KBM-7 (cell line): ENCODE measurements around the gene TBX19.
A peak's percentile ranks its signal among the peaks of the same experiment; 100 is the strongest.

Experiments used
- DNase-seq: peaks from one replicate; pipeline ENCODE4 v3.0.0-alpha.2; 2015
- in situ Hi-C: fragments of 300-500 bp; cut with MboI; formaldehyde crosslinking; loops from 2 replicates; pipeline ENCODE4 v1.14.3; 2020; ENCODE audit warnings: low sequenced_read_pairs, low pct_unique_long_range_greater_than_20kb, mixed read lengths

TBX19 gene

DNA sequence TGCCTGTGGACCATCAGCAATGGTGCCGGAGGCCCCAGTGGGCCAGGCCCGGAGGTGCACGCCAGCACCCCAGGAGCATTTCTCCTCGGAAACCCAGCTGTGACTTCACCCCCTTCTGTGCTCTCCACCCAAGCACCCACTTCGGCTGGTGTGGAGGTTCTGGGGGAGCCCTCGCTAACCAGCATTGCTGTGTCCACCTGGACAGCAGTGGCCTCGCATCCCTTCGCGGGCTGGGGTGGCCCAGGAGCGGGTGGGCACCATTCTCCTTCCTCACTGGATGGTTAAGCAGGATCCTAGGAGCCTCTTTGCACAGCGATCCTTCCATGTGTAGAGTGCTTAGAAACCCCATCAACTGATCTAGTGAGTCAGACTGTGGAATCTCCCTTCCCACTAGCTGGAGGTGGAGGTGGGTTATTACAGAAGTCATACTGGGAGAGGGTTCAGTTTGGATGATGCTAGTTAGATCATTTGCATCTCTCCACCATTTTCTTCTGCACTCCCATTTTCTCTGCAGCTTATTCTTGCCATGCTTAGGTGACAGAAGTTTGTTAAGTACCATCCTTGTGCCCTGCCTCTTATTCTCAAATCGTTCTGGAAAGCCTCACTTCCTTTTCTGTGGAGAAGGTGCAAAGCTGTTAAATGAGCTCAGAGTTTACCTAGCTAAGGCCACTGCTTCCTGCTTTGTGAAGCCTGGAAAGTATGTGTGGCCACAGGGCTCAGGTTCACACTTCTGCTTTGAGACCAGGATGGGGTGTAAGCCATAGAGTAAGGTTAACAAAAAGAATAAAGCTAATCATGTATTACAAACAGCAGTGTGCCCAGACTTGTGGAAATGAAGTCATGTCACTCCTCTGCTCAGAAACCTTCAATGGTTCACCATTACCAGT is 32.3 kb downstream of the TBX19 start:
- in situ Hi-C loops: no loop called here
- DNase-seq: peak; percentile 24

DNA sequence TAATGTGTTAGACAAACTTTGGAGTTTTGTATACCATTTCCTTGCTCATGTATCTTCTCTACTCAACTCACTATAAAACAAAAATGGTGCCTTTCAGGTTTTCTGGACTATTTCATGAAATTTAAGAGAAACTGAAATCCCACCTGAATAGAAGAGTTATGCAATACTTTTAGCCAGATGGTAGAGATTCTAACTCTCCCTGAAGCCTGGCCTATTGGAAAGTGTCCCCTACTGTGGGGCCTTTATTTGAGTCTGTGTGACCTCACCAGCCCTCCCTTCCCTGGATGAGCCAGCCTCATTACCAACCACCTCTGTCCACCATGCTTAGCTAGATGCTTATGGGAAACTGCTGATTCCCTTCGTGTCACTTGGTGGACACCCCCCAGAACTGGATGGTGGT is 35.5 kb downstream of the TBX19 start:
- in situ Hi-C loops: no loop called here
- no peak for DNase-seq

DNA sequence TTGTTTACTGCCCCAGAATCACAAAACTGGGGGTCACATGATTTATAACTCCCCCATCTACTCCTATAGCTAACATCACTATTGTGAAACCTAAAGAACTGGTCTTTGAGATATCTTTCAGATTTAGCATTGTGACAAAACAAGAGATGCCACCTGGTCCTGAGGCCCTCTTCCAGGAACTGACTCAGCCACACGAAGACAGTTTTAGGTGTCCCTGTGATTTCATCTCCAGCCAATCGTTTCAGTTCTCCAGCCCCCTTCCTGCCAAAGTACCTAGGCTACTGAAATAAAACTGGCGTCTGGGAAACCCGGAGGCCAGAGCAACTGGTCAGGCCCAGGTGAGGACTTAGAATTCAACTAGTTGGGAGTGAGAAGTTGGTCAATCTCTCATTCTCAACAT is 36.6 kb downstream of the TBX19 start:
- DNase-seq: no peak
- in situ Hi-C loops: no loop called here

DNA sequence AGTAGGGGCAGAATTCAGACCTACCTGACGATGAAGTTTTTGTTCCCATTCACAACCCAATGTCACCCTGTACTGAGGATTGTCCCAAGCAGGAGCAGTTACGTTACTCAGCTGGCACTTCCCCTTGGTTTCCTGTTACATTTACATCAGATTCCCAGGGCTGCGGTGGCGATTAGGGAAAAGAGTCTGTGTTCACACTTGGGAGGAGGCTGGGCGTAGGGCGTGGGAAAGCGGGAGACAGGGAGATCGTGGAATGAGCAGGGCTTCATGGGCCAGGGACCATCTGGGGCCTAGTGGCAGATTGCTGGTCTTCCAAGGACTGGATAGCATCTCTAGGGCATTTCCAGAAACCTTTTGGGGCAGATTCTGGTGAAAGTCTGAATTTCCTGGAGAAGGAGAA is 39.0 kb downstream of the TBX19 start:
- DNase-seq: no peak
- in situ Hi-C loops: no loop called here

DNA sequence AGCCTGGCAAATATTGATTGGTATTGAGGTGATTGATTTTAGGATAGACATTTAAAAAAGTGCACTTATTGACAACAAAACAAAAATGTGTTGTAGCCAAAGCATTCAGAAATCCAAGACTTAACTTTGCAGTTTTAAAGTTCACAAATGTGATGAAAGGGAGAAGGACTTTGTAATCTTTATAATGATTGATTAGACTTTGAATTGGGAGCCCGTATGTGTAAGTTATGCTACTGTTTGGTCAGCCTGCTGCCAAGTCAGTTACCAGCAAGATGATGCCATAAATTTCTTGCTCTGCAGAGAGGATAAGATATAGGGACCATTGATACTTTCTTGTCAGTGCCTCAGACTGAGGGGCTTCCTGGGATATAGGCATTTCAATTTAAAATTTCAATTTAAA is 39.5 kb downstream of the TBX19 start:
- in situ Hi-C loops: no loop called here
- DNase-seq: no peak

DNA sequence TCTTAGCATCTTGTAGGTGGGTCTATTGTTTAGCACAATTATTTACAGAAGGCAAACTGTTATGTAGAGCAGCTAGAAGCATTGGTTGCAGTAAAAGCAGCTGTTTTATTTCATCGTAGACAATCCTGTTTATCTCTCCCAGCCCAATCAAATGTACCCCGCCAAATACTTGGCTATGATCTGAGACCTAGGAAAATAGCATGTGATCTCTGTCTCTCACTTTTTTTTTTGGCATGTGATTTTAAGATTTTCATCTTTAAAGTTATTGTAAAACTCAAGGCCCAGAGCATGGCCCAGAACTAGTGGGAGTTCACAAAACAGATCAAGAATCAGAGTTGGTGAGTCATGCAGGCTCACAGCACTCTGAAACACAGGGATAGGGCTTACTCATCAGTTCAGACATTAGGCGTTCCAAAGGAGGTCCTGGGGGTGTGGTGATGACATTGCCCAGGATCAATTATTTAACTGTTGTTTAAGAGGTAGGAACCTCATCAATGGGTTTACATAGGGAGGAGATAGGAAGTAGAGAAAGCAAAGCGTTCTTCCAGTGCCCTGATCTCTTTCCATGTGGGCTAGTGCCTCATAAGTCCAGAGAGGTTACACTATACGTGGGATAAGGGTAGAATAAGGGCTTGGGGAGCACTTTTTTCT is 40.2 kb downstream of the TBX19 start:
- in situ Hi-C loops: no loop called here
- no peak for DNase-seq

DNA sequence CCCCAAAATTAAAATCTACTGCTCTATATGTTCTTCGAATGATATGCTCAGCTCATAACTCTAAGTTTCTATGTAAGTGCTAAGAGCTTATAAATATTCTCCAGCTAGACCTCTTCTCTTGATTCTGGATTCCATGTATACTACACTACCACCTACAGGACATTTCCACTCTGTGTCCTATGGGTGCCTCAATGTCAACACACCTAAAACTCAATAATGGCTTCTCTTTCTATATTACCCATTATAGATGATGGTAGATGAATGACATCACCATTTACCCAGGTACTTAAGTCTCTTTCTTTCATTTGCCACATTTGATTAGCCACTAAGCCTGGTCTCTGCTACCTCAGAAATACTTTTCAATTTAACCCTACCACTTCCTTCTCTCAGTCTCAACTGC is 41.3 kb downstream of the TBX19 start:
- peak; percentile 31 for DNase-seq

DNA sequence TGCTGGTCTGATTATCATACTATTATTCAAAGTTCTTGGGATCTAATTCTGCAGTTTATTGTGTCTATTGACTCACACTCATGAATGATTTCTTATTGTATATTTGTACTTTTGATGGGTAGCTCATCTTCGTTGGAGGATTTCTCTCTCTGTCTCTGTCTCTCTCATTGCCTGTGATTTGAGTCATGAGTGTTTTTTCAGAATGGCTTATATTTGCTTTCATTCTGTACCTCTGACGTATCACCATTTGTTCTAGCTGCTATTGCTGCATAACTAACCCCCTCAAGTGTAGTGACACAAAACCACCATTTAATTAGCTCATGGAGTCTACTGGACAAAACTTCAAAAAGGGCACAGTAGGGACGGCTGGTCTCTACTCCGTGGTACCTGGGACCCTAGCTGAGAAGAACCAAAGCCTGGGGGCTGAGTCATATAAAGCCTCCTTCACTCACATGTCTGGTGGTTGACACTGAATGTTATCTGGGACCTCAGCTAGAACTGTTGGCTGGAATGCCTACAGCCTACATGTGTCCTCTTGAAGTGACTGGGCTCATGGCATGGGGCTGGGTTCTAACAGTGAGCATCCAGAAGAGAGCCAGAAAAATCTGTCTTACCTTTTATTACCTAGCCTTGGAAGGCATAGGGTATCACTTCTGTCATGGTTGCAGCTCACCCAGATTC is 44.2 kb downstream of the TBX19 start:
- in situ Hi-C loops: no loop called here
- no peak for DNase-seq

More for the DNA sequence above, 41.3 kb downstream of the TBX19 start:
- in situ Hi-C loops: no loop called here

DNA sequence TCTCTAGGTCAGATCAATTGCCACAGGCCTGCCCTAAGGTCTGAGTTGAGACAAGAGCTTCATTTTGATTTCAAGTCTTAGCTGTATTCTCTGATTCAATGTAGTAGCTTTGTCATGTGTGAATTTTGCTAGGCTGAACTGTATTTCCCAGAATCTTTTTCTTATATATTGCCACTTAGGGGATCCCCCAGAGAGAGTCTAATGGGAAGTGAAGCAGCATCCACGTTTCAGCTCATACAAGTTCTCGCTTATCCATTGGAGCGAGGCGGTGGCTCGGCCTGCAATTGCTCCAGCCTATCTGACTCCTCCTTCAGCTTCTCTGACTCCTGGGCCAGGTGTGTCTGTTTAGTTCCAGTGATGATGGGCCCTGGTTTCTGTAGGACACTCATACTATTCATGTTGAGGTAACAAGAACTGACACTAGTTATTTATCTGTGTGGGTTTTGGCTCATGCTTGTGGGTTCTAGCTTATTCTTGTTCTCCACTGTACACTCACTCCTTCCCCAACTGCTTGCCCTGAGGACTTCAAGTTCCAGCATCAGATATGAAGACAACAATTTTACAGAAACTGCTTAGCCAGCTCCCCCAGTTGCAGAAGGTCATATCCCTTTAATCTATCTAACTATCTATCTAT is 48.2 kb downstream of the TBX19 start:
- in situ Hi-C loops: no loop called here
- DNase-seq: no peak

DNA sequence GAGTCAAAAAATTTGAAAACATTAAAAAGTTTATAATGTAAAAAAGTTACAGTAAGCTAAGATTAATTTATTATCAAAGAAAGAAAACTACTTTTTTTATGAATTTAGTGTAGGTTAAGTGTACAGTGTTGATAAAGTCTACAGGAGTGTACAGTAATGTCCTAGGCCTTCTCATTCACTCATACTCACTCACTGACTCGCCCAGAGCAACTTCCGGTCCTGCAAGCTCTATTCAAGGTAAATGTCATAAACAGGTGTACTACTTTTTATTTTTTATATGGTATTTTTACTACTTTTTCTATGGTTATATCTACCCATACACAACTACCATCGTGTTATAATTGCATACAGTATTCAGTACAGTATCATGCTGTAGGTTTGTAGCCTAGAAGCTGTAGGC is 49.6 kb downstream of the TBX19 start:
- in situ Hi-C loops: no loop called here
- no peak for DNase-seq

DNA sequence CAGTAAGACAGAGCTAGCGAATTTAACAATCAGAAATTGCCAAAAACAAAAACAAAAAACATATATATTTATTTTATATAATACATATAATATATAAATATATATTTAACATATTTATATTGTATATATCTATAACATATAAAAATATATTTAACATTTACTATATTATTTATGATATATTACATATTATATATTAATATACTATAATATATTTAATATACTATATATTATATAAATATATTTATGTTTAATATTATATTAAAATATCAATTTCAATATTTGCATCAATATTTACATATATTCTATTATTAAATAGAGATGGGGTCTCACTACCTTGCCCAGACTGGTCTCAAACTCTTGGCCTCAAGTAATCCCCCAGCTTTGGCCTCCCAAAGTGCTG is 50.9 kb downstream of the TBX19 start:
- no peak for DNase-seq
- in situ Hi-C loops: no loop called here

DNA sequence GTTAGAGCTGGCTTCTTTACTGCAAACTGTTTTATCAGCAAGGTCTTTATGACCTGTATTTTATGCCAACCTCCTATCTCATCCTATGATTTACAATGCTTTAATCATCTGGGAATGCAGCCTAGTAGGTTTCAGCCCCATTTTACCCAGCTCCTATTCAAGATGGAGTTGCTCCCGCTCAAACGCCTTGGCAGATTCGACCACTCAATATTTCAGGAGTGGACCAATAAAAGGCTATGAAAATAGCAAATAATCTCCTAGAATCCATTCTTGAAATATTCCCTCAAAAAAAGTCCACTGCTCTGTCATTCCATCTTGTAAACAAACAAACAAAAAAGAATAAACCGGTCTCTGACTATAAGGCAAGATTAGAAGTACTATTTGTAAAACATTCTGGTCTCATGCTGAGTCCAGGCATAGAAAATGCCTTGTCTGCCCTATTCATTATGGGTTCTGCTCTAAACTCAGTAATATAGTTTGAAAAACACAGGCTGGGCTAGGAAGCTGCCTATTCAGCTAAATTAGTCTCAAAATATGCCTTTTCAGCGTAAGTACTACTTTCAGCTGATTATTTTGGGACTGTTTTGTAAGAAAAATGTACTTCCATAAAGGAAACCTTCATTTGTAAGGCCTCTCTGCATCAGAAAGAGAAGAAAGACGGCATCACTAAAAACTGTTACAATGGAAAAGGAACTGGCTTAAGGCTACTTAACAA is 53.0 kb downstream of the TBX19 start:
- no peak for DNase-seq
- in situ Hi-C loops: no loop called here

DNA sequence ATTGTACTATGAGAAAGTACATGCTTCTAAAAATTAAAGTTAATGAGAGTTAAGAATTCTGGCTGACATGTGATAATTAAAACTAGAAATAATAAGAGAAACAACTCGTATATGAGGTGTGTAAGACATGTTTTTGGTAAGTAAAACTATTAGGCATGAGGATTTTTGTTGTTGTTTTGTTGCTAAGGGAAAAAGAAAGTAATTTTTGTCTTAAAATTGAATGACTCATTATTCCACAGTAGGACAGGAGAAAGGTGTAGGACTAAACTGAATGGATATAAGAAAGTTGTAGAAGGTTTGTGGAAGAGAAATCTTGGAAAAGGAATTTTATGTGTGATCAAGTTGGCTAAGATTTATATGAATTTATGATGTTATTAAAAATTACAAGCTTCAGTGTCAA is 54.8 kb downstream of the TBX19 start:
- no peak for DNase-seq
- in situ Hi-C loops: no loop called here

DNA sequence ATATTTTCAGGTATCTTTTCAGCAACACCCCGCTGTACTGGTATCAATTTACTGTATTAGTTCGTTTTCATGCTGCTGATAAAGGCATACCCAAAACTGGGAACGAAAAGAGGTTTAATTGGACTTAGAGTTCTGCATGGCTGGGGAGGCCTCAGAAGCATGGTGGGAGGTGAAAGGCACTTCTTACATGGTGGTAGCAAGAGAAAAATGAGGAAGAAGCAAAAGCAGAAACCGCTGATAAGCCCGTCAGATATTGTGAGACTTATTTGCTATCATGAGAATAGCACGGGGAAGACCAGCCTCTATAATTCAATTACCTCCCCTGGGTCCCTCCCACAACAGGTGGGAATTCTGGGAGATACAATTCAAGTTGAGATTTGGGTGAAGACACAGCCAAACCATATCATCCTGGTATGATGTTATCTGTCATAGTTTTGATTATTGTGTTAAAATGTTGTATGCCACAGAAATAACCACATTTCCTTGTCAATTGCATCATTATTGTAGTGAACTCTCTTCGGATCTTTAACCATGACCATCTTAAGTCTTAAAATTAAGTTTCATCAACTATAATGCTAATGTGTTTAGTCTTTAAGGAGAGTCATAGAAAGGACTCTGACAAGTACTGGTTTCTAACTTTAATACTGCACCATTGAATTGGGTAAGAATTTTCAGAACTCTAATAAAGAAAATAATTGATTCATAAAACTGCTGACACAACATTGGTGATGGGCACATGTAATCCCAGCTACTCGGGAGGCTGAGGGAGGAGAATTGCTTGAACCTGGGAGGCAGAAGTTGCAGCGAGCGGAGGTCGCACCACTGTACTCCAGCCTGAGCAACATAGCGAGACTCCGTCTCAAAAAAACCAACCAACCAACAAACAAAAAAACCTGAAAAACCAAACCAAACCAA is 58.2 kb downstream of the TBX19 start:
- in situ Hi-C loops: no loop called here
- peak; percentile 39 for DNase-seq

DNA sequence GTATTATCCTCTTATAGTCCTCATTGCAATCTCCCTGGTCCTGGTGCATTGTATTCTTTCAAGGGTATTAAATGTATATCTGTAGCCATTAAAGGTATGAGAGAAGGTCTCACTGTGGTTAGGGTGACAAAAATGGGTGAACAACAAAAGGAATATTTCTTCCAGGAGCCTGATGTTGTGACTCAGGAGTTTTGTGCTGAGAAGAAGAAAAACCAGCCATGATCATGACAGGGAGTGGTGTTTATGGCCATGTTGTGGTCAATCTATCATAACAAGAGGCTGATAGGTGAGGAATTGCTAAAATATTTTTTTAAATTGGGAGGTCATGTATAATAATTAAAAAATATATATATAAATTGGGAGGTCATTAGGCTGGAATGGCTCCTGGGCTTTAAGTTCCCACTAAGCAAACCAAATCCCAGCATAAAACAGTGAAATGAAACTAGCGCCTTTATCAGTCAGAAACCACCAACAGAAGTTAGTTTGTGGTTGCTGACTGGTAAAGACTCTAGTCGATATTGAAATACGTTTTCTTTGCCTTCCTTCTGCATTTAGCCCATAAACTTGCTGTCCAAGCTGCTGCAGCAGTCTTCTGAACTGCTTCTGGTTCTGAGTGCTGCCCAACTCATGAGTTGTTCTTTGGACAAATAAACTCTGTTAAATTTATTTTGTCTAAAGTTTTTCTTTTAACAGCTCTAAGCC is 60.3 kb downstream of the TBX19 start:
- in situ Hi-C loops: no loop called here
- no peak for DNase-seq

DNA sequence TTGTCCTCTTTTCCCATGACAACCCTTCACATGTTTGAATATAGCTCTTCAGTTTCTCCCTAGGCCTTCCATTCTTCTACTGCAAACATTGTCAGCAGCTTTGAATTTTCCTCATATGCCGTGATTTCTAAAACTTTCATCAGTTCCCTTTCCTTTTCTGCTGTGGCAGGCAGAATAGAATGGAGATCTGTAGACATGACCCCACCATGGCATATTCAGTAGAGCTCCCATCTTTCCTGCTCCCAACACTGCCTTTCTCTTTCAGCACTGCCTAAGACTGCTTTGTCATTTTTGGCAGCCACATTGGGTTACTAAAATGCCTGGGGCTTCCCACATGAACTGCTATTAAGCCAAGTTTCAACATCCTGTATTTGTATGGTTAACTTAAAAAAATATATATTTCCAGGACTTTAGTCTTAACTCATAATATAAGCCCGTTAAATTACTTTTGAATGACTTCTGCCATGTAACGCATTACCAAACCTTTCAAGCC is 60.9 kb downstream of the TBX19 start:
- no peak for DNase-seq
- in situ Hi-C loops: no loop called here

DNA sequence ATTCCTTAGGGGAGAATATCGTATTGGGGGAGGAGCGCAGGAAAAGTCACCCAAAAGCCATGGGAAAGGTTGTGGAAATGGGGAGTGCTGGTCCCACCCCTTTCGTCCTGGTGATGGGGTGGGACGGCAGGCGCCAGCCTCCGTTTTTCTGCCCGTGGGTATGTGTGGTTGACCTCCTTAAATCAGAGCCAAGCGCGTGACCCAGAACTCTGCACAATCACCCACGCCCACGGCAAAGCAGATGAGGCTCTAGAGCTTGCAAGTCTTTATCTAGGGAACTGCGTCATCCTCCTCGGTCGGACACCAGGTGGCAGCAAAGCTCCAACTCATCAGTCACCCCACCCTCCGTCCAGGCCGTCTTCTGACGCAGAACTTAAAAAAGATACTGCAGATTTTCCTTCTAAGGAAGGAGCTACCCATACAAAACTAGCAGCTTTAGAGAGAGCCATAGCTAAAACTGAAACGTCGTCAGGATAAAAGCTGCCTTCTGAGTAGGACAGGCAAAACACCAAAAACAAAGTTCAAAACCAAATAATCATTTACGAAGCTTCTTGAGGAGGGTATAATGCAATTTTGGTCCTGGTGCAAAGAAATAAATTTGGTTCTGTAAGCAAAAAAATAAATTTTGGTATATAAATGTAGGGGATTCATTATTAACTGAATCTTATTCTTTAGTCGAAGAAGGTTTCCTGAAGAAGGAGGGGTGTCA is 62.0 kb downstream of the TBX19 start:
- peak; percentile 88 for DNase-seq
- in situ Hi-C loops: no loop called here
